Measurements from ENCODE around the gene SPAG9. TPM values are rescaled to one million over a fixed set of nuclear protein-coding genes. Genes with fewer than 3 reads are reported as not detected.

SPAG9 gene
- total and polyA plus RNA-seq, 2 donors, result 35.6 to 37.3 TPM

Other genes starting within 250 kb of the SPAG9 start
- gene NME1, start 32.7 kb upstream of the SPAG9 start, total RNA-seq, result 141 TPM
- 58.5 TPM for gene NME1, start 32.7 kb upstream of the SPAG9 start, polyA plus RNA-seq
- gene NME2, start 45.5 kb upstream of the SPAG9 start, total RNA-seq, result 392 TPM
- 382 TPM for gene NME2, start 45.5 kb upstream of the SPAG9 start, polyA plus RNA-seq
- 19.2 TPM for gene MBTD1, start 139.2 kb upstream of the SPAG9 start, total RNA-seq
- gene MBTD1, start 139.2 kb upstream of the SPAG9 start, polyA plus RNA-seq, result 19.5 TPM
- gene UTP18, start 139.7 kb upstream of the SPAG9 start, total RNA-seq, result 56.2 TPM
- gene UTP18, start 139.7 kb upstream of the SPAG9 start, polyA plus RNA-seq, result 37.8 TPM

All from thymus (tissue), 2 donors.